Ectodermal cell (in vitro differentiated cells): ENCODE results near the gene SMYD2.
A peak's percentile ranks its signal among the peaks of the same experiment; 100 is the strongest.

Experiments
- H3K27ac ChIP-seq: 2 replicates; pipeline ENCODE4 v1.7.0; 2013; ENCODE audit warnings: mild to moderate bottlenecking, low read depth, low read length; ENCODE audit not compliant: insufficient read depth, poor library complexity, severe bottlenecking
- H3K27me3 ChIP-seq: 2 replicates; pipeline ENCODE4 v1.7.0; 2013; ENCODE audit warnings: mild to moderate bottlenecking, low read length; ENCODE audit not compliant: insufficient read depth, control insufficient read depth, poor library complexity, severe bottlenecking
- H3K36me3 ChIP-seq: one replicate; pipeline ENCODE4 v1.7.0; 2013; ENCODE audit warnings: low read length; ENCODE audit not compliant: control insufficient read depth, insufficient read depth
- H3K4me1 ChIP-seq: one replicate; pipeline ENCODE4 v1.7.0; 2013; ENCODE audit warnings: low read length; ENCODE audit not compliant: control insufficient read depth, insufficient read depth
- H3K4me3 ChIP-seq: 2 replicates; pipeline ENCODE4 v1.7.0; 2013; ENCODE audit warnings: low read depth, low read length, control low read depth; ENCODE audit not compliant: insufficient read depth
- H3K9me3 ChIP-seq: 2 replicates; pipeline ENCODE4 v1.7.0; 2013; ENCODE audit warnings: mild to moderate bottlenecking, low read length, moderate library complexity; ENCODE audit not compliant: control insufficient read depth
- WGBS, 2 experiments: methylation state at CpG; one replicate each; pipeline ENCODE4 v1.1.7; 2013; ENCODE audit warnings: missing lambda C conversion rate in 2 of 2; 5-methylcytosine and 5-hydroxymethylcytosine counted together

SMYD2 gene

DNA sequence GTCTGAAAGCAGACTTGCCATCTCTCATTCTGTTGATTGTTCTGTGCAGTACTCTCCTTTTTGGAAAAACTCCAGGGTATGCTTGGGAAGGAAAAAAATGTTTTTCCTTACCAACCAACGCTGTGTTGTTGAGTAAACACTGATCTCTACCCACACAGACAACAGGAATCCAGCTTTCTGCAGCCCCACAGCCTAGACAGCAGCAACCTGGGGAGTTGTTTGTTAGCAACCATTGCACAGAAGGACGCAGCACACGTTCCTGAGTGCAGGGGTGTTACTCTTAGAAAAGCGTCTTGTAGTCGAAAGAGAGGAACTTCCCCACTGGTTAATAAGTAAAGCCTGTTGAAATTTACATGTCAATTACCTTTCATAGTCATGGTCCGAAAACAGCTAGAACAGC is 56.6 kb downstream of the SMYD2 start:
- Histone ChIP-seq H3K36me3 (no peaks in the 10 kb centered on the region), H3K4me1 (no peaks in the 10 kb centered on the region), H3K27ac (peak overlapping the region; percentile 9), H3K4me3 (no peak overlapping the region), H3K27me3 (no peaks in the 10 kb centered on the region), H3K9me3 (no peaks in the 10 kb centered on the region)
- WGBS, 2 experiments: 46 to 54% methylated on average over 6 of the region's 6 CpGs

DNA sequence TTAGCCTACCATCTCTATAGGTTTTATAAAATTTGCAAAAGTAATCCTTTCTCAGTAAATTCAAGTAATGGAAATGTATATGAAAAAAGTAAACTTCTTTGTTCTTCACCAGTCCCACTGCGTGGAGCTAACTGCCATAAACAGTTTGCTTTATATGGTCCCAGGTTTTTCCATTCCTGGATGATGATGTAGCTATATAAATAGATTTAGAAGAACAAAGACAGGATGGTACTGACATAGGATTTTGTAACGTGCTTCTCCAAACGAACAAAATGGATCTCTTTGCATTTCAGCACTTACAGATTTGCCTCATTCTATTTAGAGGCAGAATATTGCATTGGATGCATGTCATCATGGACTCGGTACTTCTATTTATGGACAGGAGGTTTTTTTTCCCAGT is 57.3 kb downstream of the SMYD2 start:
- no peaks in the 10 kb centered on the region for H3K9me3 ChIP-seq
- 90 to 97% methylated on average over 4 of the region's 4 CpGs for WGBS, 2 experiments

GRCh38 chr1:214341459-214341858 is 60.5 kb downstream of the SMYD2 start:
- 93 to 94% methylated on average over 3 of the region's 3 CpGs for WGBS, 2 experiments
- H3K4me3 ChIP-seq: no peak overlapping the region
- H3K36me3 ChIP-seq: no peaks in the 10 kb centered on the region
- H3K4me1 ChIP-seq: no peaks in the 10 kb centered on the region
- no peak overlapping the region for H3K27ac ChIP-seq
- no peaks in the 10 kb centered on the region for H3K9me3 ChIP-seq
- no peaks in the 10 kb centered on the region for H3K27me3 ChIP-seq

More for the DNA sequence above, 57.3 kb downstream of the SMYD2 start:
- Histone ChIP-seq H3K4me1 (no peaks in the 10 kb centered on the region), H3K4me3 (no peak overlapping the region), H3K27me3 (no peaks in the 10 kb centered on the region), H3K36me3 (no peaks in the 10 kb centered on the region), H3K27ac (no peak overlapping the region)

- WGBS, 2 experiments: 94 to 98% methylated on average over 3 of the region's 3 CpGs
- no peaks in the 10 kb centered on the region for H3K27me3 ChIP-seq
- no peaks in the 10 kb centered on the region for H3K9me3 ChIP-seq
- H3K4me1 ChIP-seq: no peaks in the 10 kb centered on the region
- no peak overlapping the region for H3K4me3 ChIP-seq
- H3K36me3 ChIP-seq: no peaks in the 10 kb centered on the region
- no peak overlapping the region for H3K27ac ChIP-seq
These were observed 61.0 kb downstream of the SMYD2 start for GRCh38 chr1:214341932-214342331.

GRCh38 chr1:214342525-214342924 is 61.6 kb downstream of the SMYD2 start:
- Histone ChIP-seq H3K36me3 (no peaks in the 10 kb centered on the region), H3K27ac (no peak overlapping the region), H3K9me3 (no peaks in the 10 kb centered on the region), H3K4me3 (no peak overlapping the region), H3K4me1 (no peaks in the 10 kb centered on the region), H3K27me3 (no peaks in the 10 kb centered on the region)

DNA sequence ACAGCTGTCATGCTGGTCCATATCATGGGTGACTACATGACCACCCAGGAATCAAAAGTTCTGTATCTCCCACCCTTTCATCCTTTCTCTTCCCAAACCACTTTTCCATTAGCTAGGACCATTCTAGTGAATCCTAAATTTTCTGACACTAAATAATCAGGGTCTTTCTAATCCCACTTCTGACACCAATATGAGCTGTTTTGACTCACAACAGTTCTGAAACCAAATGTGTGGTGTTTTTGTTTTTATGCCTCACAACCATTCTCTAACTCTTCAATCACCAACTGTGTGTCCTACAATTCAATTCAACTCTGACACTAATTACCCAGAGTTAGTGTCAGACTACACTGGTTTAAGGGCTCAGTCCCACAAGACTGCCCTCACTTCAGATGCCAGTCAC is 63.9 kb downstream of the SMYD2 start:
- Histone ChIP-seq H3K4me1 (peaks cover 5% of the 10 kb centered on the region), H3K4me3 (no peak overlapping the region), H3K27me3 (no peaks in the 10 kb centered on the region), H3K27ac (no peak overlapping the region), H3K36me3 (no peaks in the 10 kb centered on the region), H3K9me3 (no peaks in the 10 kb centered on the region)

DNA sequence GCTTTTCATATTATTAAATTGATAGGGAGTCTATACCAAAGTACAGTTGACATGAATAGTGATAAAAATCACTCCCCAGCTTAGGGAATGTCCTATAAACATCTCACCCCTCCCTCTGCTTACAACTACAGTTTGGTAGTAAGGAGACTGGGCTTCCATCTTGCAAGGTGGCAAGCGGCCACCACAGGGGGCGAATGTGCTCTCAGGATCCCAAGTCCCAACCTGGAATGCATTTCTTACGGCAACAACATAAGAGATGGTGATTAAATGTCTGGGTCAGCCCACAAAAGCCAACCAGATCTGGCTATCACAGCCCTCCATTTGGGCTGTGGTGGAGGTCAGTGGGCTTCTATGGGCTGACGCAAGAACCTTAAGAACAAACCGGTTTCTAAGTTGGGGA is 68.0 kb downstream of the SMYD2 start:
- WGBS, 2 experiments: 80 to 95% methylated on average over 5 of the region's 5 CpGs
- no peaks in the 10 kb centered on the region for H3K27me3 ChIP-seq
- H3K9me3 ChIP-seq: no peaks in the 10 kb centered on the region
- H3K4me1 ChIP-seq: peaks cover 5% of the 10 kb centered on the region
- no peaks in the 10 kb centered on the region for H3K36me3 ChIP-seq
- no peak overlapping the region for H3K4me3 ChIP-seq
- no peak overlapping the region for H3K27ac ChIP-seq

DNA sequence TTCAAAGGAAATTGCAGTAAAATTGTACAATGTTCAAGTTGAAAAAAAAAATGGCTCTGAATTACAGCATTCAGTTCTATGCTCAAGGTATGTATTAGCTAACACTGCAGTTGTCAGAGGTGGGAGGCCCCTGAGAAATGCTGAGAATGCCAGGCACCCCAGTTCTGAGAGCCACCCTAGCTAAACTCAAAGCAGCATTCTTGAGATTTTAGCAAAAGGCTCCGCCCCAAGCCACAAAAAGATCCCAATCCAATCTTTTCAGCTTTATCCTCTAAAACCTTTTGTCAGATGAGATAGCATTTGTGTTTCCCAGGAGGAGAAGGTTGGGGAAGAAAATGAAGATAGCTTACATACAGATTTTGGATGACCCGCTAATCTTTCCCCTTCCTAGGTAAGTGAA is 68.8 kb downstream of the SMYD2 start:
- 87 to 92% methylated on average over 1 to 2 of the region's 2 CpGs for WGBS, 2 experiments
- H3K27me3 ChIP-seq: no peaks in the 10 kb centered on the region
- H3K4me3 ChIP-seq: no peak overlapping the region
- H3K4me1 ChIP-seq: peaks cover 5% of the 10 kb centered on the region
- H3K36me3 ChIP-seq: no peaks in the 10 kb centered on the region
- H3K9me3 ChIP-seq: no peaks in the 10 kb centered on the region
- peak overlapping the region; percentile 61 for H3K27ac ChIP-seq

GRCh38 chr1:214351551-214352277 is 70.8 kb downstream of the SMYD2 start:
- H3K4me3 ChIP-seq: no peak overlapping the region
- no peaks in the 10 kb centered on the region for H3K27me3 ChIP-seq
- H3K4me1 ChIP-seq: peaks cover 5% of the 10 kb centered on the region
- H3K36me3 ChIP-seq: peaks cover 5% of the 10 kb centered on the region
- 85 to 93% methylated on average over 2 of the region's 2 CpGs for WGBS, 2 experiments
- no peaks in the 10 kb centered on the region for H3K9me3 ChIP-seq
- no peak overlapping the region for H3K27ac ChIP-seq

DNA sequence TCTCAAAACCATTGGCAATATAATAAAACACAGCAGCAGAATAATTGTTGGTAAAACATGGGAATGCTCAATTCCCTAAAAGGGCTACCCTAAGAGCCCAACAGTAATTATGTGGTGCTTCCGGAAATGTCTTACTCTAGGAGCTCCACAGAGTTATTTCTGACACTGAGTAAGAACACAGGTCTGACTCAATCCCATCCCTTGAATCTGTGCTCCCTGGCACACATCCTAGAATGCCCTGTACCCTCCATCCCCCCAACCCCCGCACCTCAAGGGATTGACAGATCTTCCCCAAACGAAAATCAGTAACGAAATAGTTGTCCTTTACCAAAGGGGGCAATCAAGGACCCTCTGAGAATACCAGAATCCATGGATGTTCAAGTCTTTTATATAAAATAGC is 71.9 kb downstream of the SMYD2 start:
- H3K4me3 ChIP-seq: no peak overlapping the region
- H3K27ac ChIP-seq: no peak overlapping the region
- WGBS, 2 experiments: 92 to 93% methylated on average over 4 of the region's 4 CpGs
- H3K27me3 ChIP-seq: no peaks in the 10 kb centered on the region
- peaks cover 5% of the 10 kb centered on the region for H3K36me3 ChIP-seq
- peaks cover 5% of the 10 kb centered on the region for H3K4me1 ChIP-seq
- no peaks in the 10 kb centered on the region for H3K9me3 ChIP-seq
